Glutamatergic neuron (in vitro differentiated cells): ENCODE results near the gene ZNF277. TPM values are rescaled to one million over a fixed set of nuclear protein-coding genes. Genes with fewer than 3 reads are reported as not detected.
"Not testable (repeated sequence)": the region's sequence is repeated elsewhere in the genome, so short reads cannot be mapped to it uniquely, and the experiment has no call there.

Experiments used
- DNase-seq: peaks from one replicate; pipeline ENCODE4 v3.0.0; 2022
- H3K27ac Mint-ChIP-seq: one replicate; pipeline ENCODE4 v1.8.0; 2020; ENCODE audit warnings: mild to moderate bottlenecking, mixed read lengths, inconsistent platforms; ENCODE audit not compliant: unreplicated experiment
- H3K27me3 Mint-ChIP-seq: one replicate; pipeline ENCODE4 v1.8.0; 2020; ENCODE audit warnings: mild to moderate bottlenecking, moderate library complexity, mixed read lengths, inconsistent platforms; ENCODE audit not compliant: unreplicated experiment
- H3K36me3 Mint-ChIP-seq: one replicate; pipeline ENCODE4 v1.8.0; 2020; ENCODE audit warnings: mild to moderate bottlenecking, mixed read lengths, inconsistent platforms; ENCODE audit not compliant: unreplicated experiment
- H3K4me1 Mint-ChIP-seq: one replicate; pipeline ENCODE4 v1.8.0; 2020; ENCODE audit warnings: mild to moderate bottlenecking, low read depth, mixed read lengths, inconsistent platforms; ENCODE audit not compliant: unreplicated experiment
- H3K4me3 Mint-ChIP-seq: one replicate; pipeline ENCODE4 v1.8.0; 2020; ENCODE audit warnings: mild to moderate bottlenecking, mixed read lengths, inconsistent platforms; ENCODE audit not compliant: unreplicated experiment
- H3K9me3 Mint-ChIP-seq: one replicate; pipeline ENCODE4 v1.8.0; 2020; ENCODE audit warnings: mild to moderate bottlenecking, moderate library complexity, mixed read lengths, inconsistent platforms; ENCODE audit not compliant: unreplicated experiment
- CTCF ChIP-seq: fragments of 200-600 bp; sonication (generic); IDR thresholded peaks from one replicate; pipeline ENCODE4 v1.5.0; 2021; ENCODE audit not compliant: partially characterized antibody, unreplicated experiment
- total RNA-seq: library from RNA; stranded (reverse); fragmentation: NEBNext Ultra II Directional; extraction: Animal tissue kit (Norgen Biotek cat#: 25700); gene quantifications from one replicate; pipeline ENCODE4 v1.2.1, GENCODE V29; 2021; ENCODE audit not compliant: unreplicated experiment

The ZNF277 gene
- total RNA-seq, 1 donor from 2014 or later: 27.0 TPM

GRCh38 chr7:112307506-112307905 lies 101.0 kb downstream of the ZNF277 start:
- Mint-ChIP-seq H3K27ac (no peak overlapping the region), H3K36me3 (peaks cover 11% of the 10 kb centered on the region), H3K4me1 (peaks cover 2% of the 10 kb centered on the region), H3K4me3 (no peak overlapping the region), H3K9me3 (no peaks in the 10 kb centered on the region), H3K27me3 (no peaks in the 10 kb centered on the region)
- DNase-seq: no peak
- TF ChIP-seq CTCF: no peak

GRCh38 chr7:112308974-112309373 lies 102.5 kb downstream of the ZNF277 start:
- Mint-ChIP-seq H3K9me3 (no peaks in the 10 kb centered on the region), H3K4me3 (no peak overlapping the region), H3K27ac (no peak overlapping the region), H3K4me1 (no peaks in the 10 kb centered on the region), H3K27me3 (no peaks in the 10 kb centered on the region), H3K36me3 (peaks cover 11% of the 10 kb centered on the region)
- TF ChIP-seq CTCF: no peak
- no peak for DNase-seq

- not testable (repeated sequence) for H3K9me3 Mint-ChIP-seq, DNase-seq, H3K27me3 Mint-ChIP-seq, H3K27ac Mint-ChIP-seq, H3K4me1 Mint-ChIP-seq, H3K4me3 Mint-ChIP-seq, H3K36me3 Mint-ChIP-seq
These were observed 110.3 kb downstream of the ZNF277 start for GRCh38 chr7:112316803-112317202.

GRCh38 chr7:112322070-112322469 lies 115.6 kb downstream of the ZNF277 start:
- Mint-ChIP-seq H3K36me3 (peaks cover 16% of the 10 kb centered on the region), H3K4me1 (no peaks in the 10 kb centered on the region), H3K9me3 (no peaks in the 10 kb centered on the region), H3K27me3 (no peaks in the 10 kb centered on the region), H3K27ac (no peak overlapping the region), H3K4me3 (no peak overlapping the region)
- no peak for DNase-seq
- no peak for TF ChIP-seq CTCF

- Mint-ChIP-seq H3K4me3 (no peak overlapping the region), H3K27ac (no peak overlapping the region), H3K4me1 (no peaks in the 10 kb centered on the region), H3K36me3 (peaks cover 2% of the 10 kb centered on the region), H3K27me3 (no peaks in the 10 kb centered on the region), H3K9me3 (no peaks in the 10 kb centered on the region)
- no peak for TF ChIP-seq CTCF
- no peak for DNase-seq
These were observed 121.1 kb downstream of the ZNF277 start for GRCh38 chr7:112327566-112327965.

GRCh38 chr7:112331492-112331891 lies 125.0 kb downstream of the ZNF277 start:
- Mint-ChIP-seq H3K27me3 (no peaks in the 10 kb centered on the region), H3K9me3 (no peaks in the 10 kb centered on the region), H3K27ac (no peak overlapping the region), H3K36me3 (no peaks in the 10 kb centered on the region), H3K4me3 (no peak overlapping the region), H3K4me1 (no peaks in the 10 kb centered on the region)
- no peak for TF ChIP-seq CTCF
- no peak for DNase-seq
